CD14-positive monocyte (primary cell): ENCODE measurements around the gene NELL1. TPM values are rescaled to one million over a fixed set of nuclear protein-coding genes. Genes with fewer than 3 reads are reported as not detected.

ENCODE experiments used
- DNase-seq, 3 donors: peaks; one replicate each; pipeline ENCODE4 v3.0.0-alpha.2; 2011 to 2022
- H2AFZ ChIP-seq: 2 replicates; pipeline ENCODE4 v1.6.0; 2012; ENCODE audit warnings: mild to moderate bottlenecking, low read depth, low read length, inconsistent platforms; ENCODE audit not compliant: insufficient read depth, poor library complexity, severe bottlenecking
- H3K27ac ChIP-seq, 2 donors: 1 replicate in 1 of 2; 2 replicates in 1 of 2; pipeline ENCODE4 v1.5.1; 2012 to 2013; ENCODE audit warnings: low read length in 2 of 2, control low read depth in 1 of 2, inconsistent platforms in 1 of 2, low read depth in 1 of 2, mild to moderate bottlenecking in 1 of 2
- H3K27me3 ChIP-seq, 2 donors: one replicate each; pipeline versions ENCODE4 v1.6.0 to v1.6.1; 2011 to 2013; ENCODE audit warnings: low read length in 2 of 2; ENCODE audit not compliant: control insufficient read depth in 2 of 2, insufficient read depth in 2 of 2
- H3K36me3 ChIP-seq, 2 donors: replicated peaks in 1 of 2; 1 replicate in 1 of 2; 2 replicates in 1 of 2; pipeline versions ENCODE4 v1.5.1 to v1.6.1; 2012 to 2013; ENCODE audit warnings: low read length in 2 of 2, control low read depth in 1 of 2, inconsistent platforms in 1 of 2, mild to moderate bottlenecking in 1 of 2; ENCODE audit not compliant: insufficient read depth in 2 of 2, control insufficient read depth in 1 of 2
- H3K4me1 ChIP-seq, 2 donors: 1 replicate in 1 of 2; 2 replicates in 1 of 2; pipeline versions ENCODE4 v1.5.1 to v1.6.1; 2012 to 2013; ENCODE audit warnings: low read length in 2 of 2, control low read depth in 1 of 2, inconsistent platforms in 1 of 2, mild to moderate bottlenecking in 1 of 2, moderate library complexity in 1 of 2; ENCODE audit not compliant: insufficient read depth in 2 of 2, control insufficient read depth in 1 of 2
- H3K4me2 ChIP-seq: replicated peaks from 2 replicates; pipeline ENCODE3; 2012; ENCODE audit warnings: low read length, moderate library complexity, mild to moderate bottlenecking; ENCODE audit not compliant: poor library complexity, severe bottlenecking; ENCODE audit errors: extremely low read depth
- H3K4me3 ChIP-seq, 3 experiments: fragments of 200-600 bp in 1 of 3; sonication (generic) in 1 of 3; replicated peaks in 1 of 3; 1 replicate in 2 of 3; 2 replicates in 1 of 3; pipeline ENCODE4 v1.5.1; 2011 to 2013; ENCODE audit warnings: low read length in 3 of 3, mild to moderate bottlenecking in 3 of 3, control low read depth in 2 of 3, low read depth in 2 of 3, inconsistent platforms in 1 of 3, moderate library complexity in 1 of 3
- H3K79me2 ChIP-seq: 2 replicates; pipeline ENCODE4 v1.6.0; 2012; ENCODE audit warnings: mild to moderate bottlenecking, control low read depth, inconsistent platforms, low read length, moderate library complexity; ENCODE audit not compliant: insufficient read depth
- H3K9ac ChIP-seq: 2 replicates; pipeline ENCODE4 v1.6.0; 2017; ENCODE audit warnings: low read length, mild to moderate bottlenecking; ENCODE audit not compliant: insufficient read depth, poor library complexity, severe bottlenecking
- H3K9me3 ChIP-seq, 2 donors: replicated peaks in 1 of 2; 1 replicate in 1 of 2; 2 replicates in 1 of 2; pipeline versions ENCODE4 v1.5.1 to v1.6.1; 2012 to 2013; ENCODE audit warnings: low read length in 2 of 2, control low read depth in 1 of 2; ENCODE audit not compliant: control insufficient read depth in 1 of 2, insufficient read depth in 1 of 2
- H4K20me1 ChIP-seq: 2 replicates; pipeline ENCODE4 v1.6.0; 2012; ENCODE audit warnings: mild to moderate bottlenecking, low read length, control low read depth, moderate library complexity; ENCODE audit not compliant: insufficient read depth
- H3K27ac Mint-ChIP-seq, 7 donors: one replicate each; pipeline ENCODE4 v1.8.0; 2020; ENCODE audit warnings: mild to moderate bottlenecking in 7 of 7, mixed read lengths in 7 of 7, moderate library complexity in 6 of 7, inconsistent platforms in 2 of 7
- H3K27me3 Mint-ChIP-seq, 3 donors: one replicate each; pipeline ENCODE4 v1.8.0; 2021 to 2022; ENCODE audit warnings: low read depth in 3 of 3, mild to moderate bottlenecking in 3 of 3, mixed read lengths in 3 of 3, moderate library complexity in 3 of 3, inconsistent platforms in 1 of 3
- H3K36me3 Mint-ChIP-seq, 2 donors: one replicate each; pipeline ENCODE4 v1.8.0; 2020; ENCODE audit warnings: mixed read lengths in 2 of 2, inconsistent platforms in 1 of 2, mild to moderate bottlenecking in 1 of 2
- H3K4me1 Mint-ChIP-seq: one replicate; pipeline ENCODE4 v1.8.0; 2020; ENCODE audit warnings: mild to moderate bottlenecking, mixed read lengths
- H3K4me3 Mint-ChIP-seq, 2 donors: one replicate each; pipeline ENCODE4 v1.8.0; 2020; ENCODE audit warnings: mild to moderate bottlenecking in 2 of 2, mixed read lengths in 2 of 2, moderate library complexity in 1 of 2
- H3K9me3 Mint-ChIP-seq, 7 donors: one replicate each; pipeline ENCODE4 v1.8.0; 2020 to 2022; ENCODE audit warnings: mixed read lengths in 7 of 7, mild to moderate bottlenecking in 6 of 7, moderate library complexity in 6 of 7, inconsistent platforms in 2 of 7
- CTCF ChIP-seq: fragments of 200-600 bp; IDR thresholded peaks from one replicate; pipeline ENCODE4 v1.8.0; 2022; ENCODE audit warnings: antibody characterized with exemption, mild to moderate bottlenecking
- WGBS: methylation state at CpG from one replicate; pipeline ENCODE4 v1.1.5; 2013; ENCODE audit warnings: missing lambda C conversion rate; ENCODE audit not compliant: insufficient coverage; 5-methylcytosine and 5-hydroxymethylcytosine counted together
- intact Hi-C, 2 donors: fragments of 100-400 bp; cut with micrococcal nuclease; formaldehyde crosslinking; loops; one replicate each; pipeline versions ENCODE4 v1.15.0 to v1.15.1; 2023
- polyA plus RNA-seq, 3 donors: library from polyadenylated mRNA; depleted of rRNA in 1 of 3; unstranded in 2 of 3; stranded (reverse) in 1 of 3; fragments of 300-500 nt in 2 of 3; fragments of >200 nt in 1 of 3; fragmentation: Illumina TruSeq in 2 of 3; gene quantifications; 1 replicate in 2 of 3; 2 replicates in 1 of 3; pipeline ENCODE4 v1.2.3, GENCODE V29; 2012 to 2021

The NELL1 gene
- polyA plus RNA-seq, 3 donors: not detected

- intact Hi-C loops: no loop called here
- H3K27ac Mint-ChIP-seq: no peak overlapping the region
- Histone ChIP-seq H2AFZ (no peak overlapping the region), H3K4me2 (no peak overlapping the region), H3K79me2 (no peaks in the 10 kb centered on the region), H3K27ac (no peak overlapping the region), H3K9me3 (no peaks in the 10 kb centered on the region), H3K4me1 (no peaks in the 10 kb centered on the region), H3K4me3 (no peak overlapping the region), H3K36me3 (no peaks in the 10 kb centered on the region), H4K20me1 (no peaks in the 10 kb centered on the region), H3K27me3 (no peaks in the 10 kb centered on the region), H3K9ac (no peak overlapping the region)
- H3K36me3 Mint-ChIP-seq: no peaks in the 10 kb centered on the region
- H3K9me3 Mint-ChIP-seq: peaks cover 0 to 3% (median 0%) of the 10 kb centered on the region in 7 donors
- H3K4me1 Mint-ChIP-seq: no peaks in the 10 kb centered on the region
- peaks cover 0 to 3% (median 1%) of the 10 kb centered on the region in 3 donors for H3K27me3 Mint-ChIP-seq
- H3K4me3 Mint-ChIP-seq: no peak overlapping the region
- DNase-seq: no peak
- no CpG with 5 or more reads among the region's 1 CpG for WGBS
- no peak for TF ChIP-seq CTCF
Measured at GRCh38 chr11:21456186-21456585, 786.8 kb downstream of the NELL1 start.

- no peak for DNase-seq
- TF ChIP-seq CTCF: no peak
- Histone ChIP-seq H3K4me1 (no peaks in the 10 kb centered on the region), H3K79me2 (no peaks in the 10 kb centered on the region), H3K9me3 (peaks cover 0 to 3% of the 10 kb centered on the region in 2 donors), H2AFZ (no peak overlapping the region), H4K20me1 (no peaks in the 10 kb centered on the region), H3K27ac (no peak overlapping the region), H3K4me2 (no peak overlapping the region), H3K9ac (no peak overlapping the region), H3K4me3 (no peak overlapping the region), H3K27me3 (no peaks in the 10 kb centered on the region), H3K36me3 (no peaks in the 10 kb centered on the region)
- H3K36me3 Mint-ChIP-seq: no peaks in the 10 kb centered on the region
- H3K9me3 Mint-ChIP-seq: peaks cover 0 to 2% (median 0%) of the 10 kb centered on the region in 7 donors
- intact Hi-C loops: no loop called here
- no peaks in the 10 kb centered on the region for H3K4me1 Mint-ChIP-seq
- peaks cover 0 to 3% (median 0%) of the 10 kb centered on the region in 3 donors for H3K27me3 Mint-ChIP-seq
- no peak overlapping the region for H3K4me3 Mint-ChIP-seq
- no peak overlapping the region for H3K27ac Mint-ChIP-seq
Measured at GRCh38 chr11:21460082-21460481, 790.7 kb downstream of the NELL1 start.
